Measurements from ENCODE around the gene DQX1. TPM values are rescaled to one million over a fixed set of nuclear protein-coding genes. Genes with fewer than 3 reads are reported as not detected.
A peak's percentile ranks its signal among the peaks of the same experiment; 100 is the strongest.

Gene DQX1
- total and polyA plus RNA-seq, 9 of the 15 experiments (the other 6 are each of a cell fraction or from before 2014, with no cell fraction given): 0.04 to 0.38 (median 0.18) TPM; not detected in 1

- Histone ChIP-seq H3K79me2 (ENCODE audit: control insufficient read depth, insufficient read depth, low read length) (peaks cover 13% of the 10 kb centered on the region; the same call in 2 of the 3 replicates), H3K9me1 (ENCODE audit: control insufficient read depth, insufficient read depth, low read length) (peaks cover 4% of the 10 kb centered on the region), H3K36me3 (ENCODE audit: control insufficient read depth, insufficient read depth, low read length) (peaks cover 24% of the 10 kb centered on the region; the same call in 2 of the 3 replicates), H3K9ac (ENCODE audit: insufficient read depth in 1 of 2, low read depth in 2 of 2, low read length in 2 of 2) (no peak overlapping the region), H3K9me3 (replicated peaks; ENCODE audit: control insufficient read depth, insufficient read depth, low read depth, low read length) (no peaks in the 10 kb centered on the region), H3K4me2 (ENCODE audit: insufficient read depth, low read length) (no peak overlapping the region), H3K27ac (ENCODE audit: extremely low read depth, low read depth, low read length) (no peak overlapping the region), H3K4me3 (no peak overlapping the region), H3K27me3 (ENCODE audit: control insufficient read depth in 2 of 2, insufficient read depth in 2 of 2, low read length in 2 of 2) (no peaks in the 10 kb centered on the region), H3K4me1 (replicated peaks in 1 of 2; ENCODE audit: control insufficient read depth in 2 of 2, insufficient read depth in 2 of 2, low read length in 2 of 2) (peaks cover 11 to 16% of the 10 kb centered on the region in 2 experiments; a peak in 3 of 5 replicates), H4K20me1 (replicated peaks; ENCODE audit: control insufficient read depth, insufficient read depth, low read length) (no peaks in the 10 kb centered on the region), H2AFZ (ENCODE audit: low read depth, low read length) (no peak overlapping the region)
- no TSS peak for BruUV-seq (replicated peaks)
- intact Hi-C loops (cut with micrococcal nuclease) (loop anchor here (2.0 to 5.0 kb wide), 2 partner anchors 77 to 142 kb away; no protein-coding TSS in a partner anchor), in situ Hi-C loops (cut with MboI) (no loop called here)
- DNase-seq (ENCODE audit: extremely low read depth in 1 of 4, low spot score in 3 of 4) (no peak), FAIRE-seq (no peak), ATAC-seq (no peak)
- ChIA-PET POLR2A (interaction anchor here (0.7 to 4.0 kb wide), 3 partner anchors 7 to 139 kb away, joined by 3 to 28 read pairs (median 4); partner anchors contain the start of genes CCDC142 and TTC31), CTCF (ENCODE audit: low intra/inter-chr PET ratio) (no interaction called here)
- 91% methylated on average over 6 of the region's 6 CpGs for WGBS (ENCODE audit: insufficient coverage, low coverage, missing lambda C conversion rate)
- no peak for TF ChIP-seq SMARCA4 (IDR thresholded peaks at IDR 0.05)
Measured at GRCh38 chr2:74474481-74474880, 51.5 kb downstream of the DQX1 start.

GRCh38 chr2:74472945-74473258, 53.1 kb downstream of the DQX1 start:
- intact Hi-C loops (cut with micrococcal nuclease): loop anchor here (5.0 kb wide), 1 partner anchor 76 kb away; no protein-coding TSS in a partner anchor
- no peak for TF ChIP-seq CBFA2T3 (IDR thresholded peaks at IDR 0.05)
- no peak for TF ChIP-seq ZNF561 (CRISPR knock-in tag; conservative IDR thresholded peaks at IDR 0.05)
- TF ChIP-seq BRF2 (IDR thresholded peaks at IDR 0.05; ENCODE audit: borderline replicate concordance, insufficient read depth, insufficient read length): no peak
- peak; percentile 46 to 68 for TF ChIP-seq FOXK2 (conservative IDR thresholded peaks at IDR 0.05 in 1 of 2, IDR thresholded peaks at IDR 0.05 in 1 of 2; ENCODE audit: low read depth in 2 of 2)
- TF ChIP-seq RNF219 (CRISPR knock-in tag; IDR thresholded peaks at IDR 0.05): no peak
- no peak for TF ChIP-seq ZSCAN32 (CRISPR knock-in tag; IDR thresholded peaks at IDR 0.05)
- TF ChIP-seq GABPA (tag; conservative IDR thresholded peaks at IDR 0.05; ENCODE audit: low read depth): 0 out of 2 replicates have a peak, but pooled peaks have one; percentile 73
- no peak for TF ChIP-seq SAFB (IDR thresholded peaks at IDR 0.05; ENCODE audit: borderline replicate concordance, low read depth, low read length)
- peak; percentile 58 for TF ChIP-seq GTF2E2 (tag; IDR thresholded peaks at IDR 0.05)
- TF ChIP-seq NR2C2 (CRISPR knock-in tag; IDR thresholded peaks at IDR 0.05): no peak
- peak; percentile 97; the same call in 1 of the 2 replicates for TF ChIP-seq NR2C2 (tag; IDR thresholded peaks at IDR 0.05)
- TF ChIP-seq ARID1B (IDR thresholded peaks at IDR 0.05): no peak

More at GRCh38 chr2:74472945-74473258, 53.1 kb downstream of the DQX1 start:
- Histone ChIP-seq H3K36me3 (ENCODE audit: control insufficient read depth, insufficient read depth, low read length) (peaks cover 24% of the 10 kb centered on the region; the same call in 2 of the 3 replicates), H3K4me2 (ENCODE audit: insufficient read depth, low read length) (peak overlapping the region; percentile 99), H3K79me2 (ENCODE audit: control insufficient read depth, insufficient read depth, low read length) (peaks cover 13% of the 10 kb centered on the region; the same call in 2 of the 3 replicates), H4K20me1 (replicated peaks; ENCODE audit: control insufficient read depth, insufficient read depth, low read length) (no peaks in the 10 kb centered on the region), H3K4me3 (peak overlapping the region; percentile 83), H2AFZ (ENCODE audit: low read depth, low read length) (peak overlapping the region; percentile 97), H3K9me1 (ENCODE audit: control insufficient read depth, insufficient read depth, low read length) (peaks cover 4% of the 10 kb centered on the region), H3K4me1 (replicated peaks in 1 of 2; ENCODE audit: control insufficient read depth in 2 of 2, insufficient read depth in 2 of 2, low read length in 2 of 2) (peaks cover 11 to 16% of the 10 kb centered on the region in 2 experiments; a peak in 3 of 5 replicates), H3K27me3 (ENCODE audit: control insufficient read depth in 2 of 2, insufficient read depth in 2 of 2, low read length in 2 of 2) (no peaks in the 10 kb centered on the region), H3K9ac (ENCODE audit: insufficient read depth in 1 of 2, low read depth in 2 of 2, low read length in 2 of 2) (peak overlapping the region; percentile 88 to 95; a peak in 3 of 4 replicates), H3K27ac (ENCODE audit: extremely low read depth, low read depth, low read length) (peak overlapping the region; percentile 95), H3K9me3 (replicated peaks; ENCODE audit: control insufficient read depth, insufficient read depth, low read depth, low read length) (no peaks in the 10 kb centered on the region)
- WGBS (ENCODE audit: insufficient coverage, low coverage, missing lambda C conversion rate): under 1% methylated on average over 7 of the region's 7 CpGs
- TSS peak; percentile 93 for BruUV-seq (replicated peaks)
- peak in 1 of 4 experiments; percentile 7 for DNase-seq (ENCODE audit: extremely low read depth in 1 of 4, low spot score in 3 of 4)
- ChIA-PET POLR2A (interaction anchor here (0.6 to 4.0 kb wide), 7 partner anchors 9 to 111 kb away, joined by 3 to 28 read pairs (median 5); partner anchors contain the start of genes AUP1, CCDC142, HTRA2 and TTC31), CTCF (ENCODE audit: low intra/inter-chr PET ratio) (interaction anchor here (0.7 kb wide), 1 partner anchor 1888 kb away, joined by 3 read pairs; no protein-coding TSS in a partner anchor)
- in situ Hi-C loops (cut with MboI): no loop called here
- no peak for FAIRE-seq
- ATAC-seq: no peak; the same call in 2 of the 3 replicates

All from K562 (cell line).